ENCODE data around the gene CDK5RAP3.

DNA sequence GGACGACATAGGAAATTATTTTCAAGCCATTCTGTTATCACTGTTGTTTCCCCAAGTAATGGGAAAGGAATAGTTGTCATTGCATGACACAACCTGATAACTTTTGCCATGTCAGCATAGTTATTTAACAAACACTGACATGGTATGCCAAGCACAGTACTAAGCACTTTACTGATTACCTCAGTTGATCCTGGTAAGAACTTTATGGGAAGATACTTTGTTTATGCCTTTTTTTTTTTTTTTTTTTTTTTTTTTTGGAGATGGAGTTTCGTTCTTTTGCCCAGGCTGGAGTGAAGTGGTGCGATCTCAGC is 45.3 kb upstream of the CDK5RAP3 start:
- TF ChIP-seq, protein P1, sequence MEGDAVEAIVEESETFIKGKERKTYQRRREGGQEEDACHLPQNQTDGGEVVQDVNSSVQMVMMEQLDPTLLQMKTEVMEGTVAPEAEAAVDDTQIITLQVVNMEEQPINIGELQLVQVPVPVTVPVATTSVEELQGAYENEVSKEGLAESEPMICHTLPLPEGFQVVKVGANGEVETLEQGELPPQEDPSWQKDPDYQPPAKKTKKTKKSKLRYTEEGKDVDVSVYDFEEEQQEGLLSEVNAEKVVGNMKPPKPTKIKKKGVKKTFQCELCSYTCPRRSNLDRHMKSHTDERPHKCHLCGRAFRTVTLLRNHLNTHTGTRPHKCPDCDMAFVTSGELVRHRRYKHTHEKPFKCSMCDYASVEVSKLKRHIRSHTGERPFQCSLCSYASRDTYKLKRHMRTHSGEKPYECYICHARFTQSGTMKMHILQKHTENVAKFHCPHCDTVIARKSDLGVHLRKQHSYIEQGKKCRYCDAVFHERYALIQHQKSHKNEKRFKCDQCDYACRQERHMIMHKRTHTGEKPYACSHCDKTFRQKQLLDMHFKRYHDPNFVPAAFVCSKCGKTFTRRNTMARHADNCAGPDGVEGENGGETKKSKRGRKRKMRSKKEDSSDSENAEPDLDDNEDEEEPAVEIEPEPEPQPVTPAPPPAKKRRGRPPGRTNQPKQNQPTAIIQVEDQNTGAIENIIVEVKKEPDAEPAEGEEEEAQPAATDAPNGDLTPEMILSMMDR (IDR thresholded peaks at IDR 0.05 in 2 of 3, conservative IDR thresholded peaks at IDR 0.05 in 1 of 3; ENCODE audit: borderline replicate concordance in 1 of 3, insufficient read depth in 1 of 3, low read depth in 2 of 3, low read length in 2 of 3) = no peak
- TF ChIP-seq, protein P2, sequence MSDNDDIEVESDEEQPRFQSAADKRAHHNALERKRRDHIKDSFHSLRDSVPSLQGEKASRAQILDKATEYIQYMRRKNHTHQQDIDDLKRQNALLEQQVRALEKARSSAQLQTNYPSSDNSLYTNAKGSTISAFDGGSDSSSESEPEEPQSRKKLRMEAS (IDR thresholded peaks at IDR 0.05) = no peak
- TF ChIP-seq TCF7L2 (IDR thresholded peaks at IDR 0.05; ENCODE audit: borderline replicate concordance, extremely low read depth, insufficient read depth, insufficient read length) = no peak
- no peak for TF ChIP-seq SRF (IDR thresholded peaks at IDR 0.05; ENCODE audit: low read depth)
- no peak for TF ChIP-seq POLR2A (IDR thresholded peaks at IDR 0.05; ENCODE audit: borderline replicate concordance, extremely low read depth, insufficient read depth, insufficient read length)
- no peak for TF ChIP-seq RAD21 (IDR thresholded peaks at IDR 0.05; ENCODE audit: low read depth)
- TF ChIP-seq POLR2AphosphoS5 (IDR thresholded peaks at IDR 0.05; ENCODE audit: low read depth, low read length) = no peak
- TF ChIP-seq EZH2 (IDR thresholded peaks at IDR 0.05) = no peak

Data from HCT116 (cell line).